Small intestine (tissue), 7 donors: ENCODE data around the gene MST1R. TPM values are rescaled to one million over a fixed set of nuclear protein-coding genes. Genes with fewer than 3 reads are reported as not detected.
A peak's percentile ranks its signal among the peaks of the same experiment; 100 is the strongest.

Experiments used
- DNase-seq, 2 donors: peaks; one replicate each; pipeline versions ENCODE4 v3.0.0 to v3.0.0-alpha.2; 2013
- FAIRE-seq: peaks from 2 replicates; lab custom pipeline; 2012; peaks lifted over from hg19 to GRCh38; lab: Jason Lieb, UNC
- H3K27ac ChIP-seq, 3 donors: one replicate each; pipeline ENCODE4 v1.5.1; 2013; ENCODE audit warnings: low read length in 2 of 3, mild to moderate bottlenecking in 2 of 3, control low read depth in 1 of 3, inconsistent platforms in 1 of 3, low read depth in 1 of 3, moderate library complexity in 1 of 3
- H3K27me3 ChIP-seq, 3 donors: one replicate each; pipeline ENCODE4 v1.6.1; 2013; ENCODE audit warnings: low read length in 3 of 3, inconsistent platforms in 1 of 3; ENCODE audit not compliant: control insufficient read depth in 3 of 3, insufficient read depth in 3 of 3
- H3K36me3 ChIP-seq, 3 donors: one replicate each; pipeline ENCODE4 v1.6.1; 2013; ENCODE audit warnings: low read length in 3 of 3, inconsistent platforms in 1 of 3, low read depth in 1 of 3, mild to moderate bottlenecking in 1 of 3, moderate library complexity in 1 of 3; ENCODE audit not compliant: control insufficient read depth in 3 of 3, insufficient read depth in 2 of 3
- H3K4me1 ChIP-seq, 3 donors: one replicate each; pipeline ENCODE4 v1.6.1; 2013; ENCODE audit warnings: low read length in 2 of 3, inconsistent platforms in 1 of 3, low read depth in 1 of 3, mild to moderate bottlenecking in 1 of 3, moderate library complexity in 1 of 3; ENCODE audit not compliant: control insufficient read depth in 3 of 3, insufficient read depth in 2 of 3
- H3K4me3 ChIP-seq, 3 donors: one replicate each; pipeline ENCODE4 v1.5.1; 2013; ENCODE audit warnings: low read length in 3 of 3, control low read depth in 1 of 3, inconsistent platforms in 1 of 3, low read depth in 1 of 3, mild to moderate bottlenecking in 1 of 3, moderate library complexity in 1 of 3
- H3K9me3 ChIP-seq, 2 donors: one replicate each; pipeline ENCODE4 v1.6.1; 2013; ENCODE audit warnings: low read depth in 1 of 2, low read length in 1 of 2; ENCODE audit not compliant: control insufficient read depth in 2 of 2, insufficient read depth in 1 of 2
- WGBS, 3 donors: extraction: QIAGEN DNeasy Blood & Tissue Kit; methylation state at CpG; one replicate each; pipeline ENCODE4 v1.1.7; 2013; 5-methylcytosine and 5-hydroxymethylcytosine counted together
- polyA plus RNA-seq, 4 donors: library from polyadenylated mRNA; stranded (reverse) in 3 of 4; unstranded in 1 of 4; fragments of 200-250 nt in 3 of 4; fragments of 120-200 nt in 1 of 4; gene quantifications; one replicate each; pipeline versions ENCODE4 v1.2.1 to v1.2.3, GENCODE V29; 2013
- donor health status: healthy with polysubstance abuse.
- donor health status: control.
- donor health status: control.
- donor health status: Bipolar disorder and iron deficiency.
- donor health status: healthy.

Gene MST1R
- polyA plus RNA-seq, 4 donors = 46.8 to 145 (median 84.5) TPM

GRCh38 chr3:49930922-49931321, 27.2 kb upstream of the MST1R start:
- FAIRE-seq (no peak), DNase-seq (peak; percentile 72 to 77)
- H3K36me3 ChIP-seq = peaks cover 0 to 6% (median 0%) of the 10 kb centered on the region in 3 donors
- peaks cover 0 to 49% (median 7%) of the 10 kb centered on the region in 3 donors for H3K4me1 ChIP-seq
- no peaks in the 10 kb centered on the region for H3K27me3 ChIP-seq
- 25 to 61% (median 36%) methylated on average over 1 of the region's 1 CpG for WGBS, 3 donors
- H3K9me3 ChIP-seq = no peaks in the 10 kb centered on the region
- H3K4me3 ChIP-seq = no peak overlapping the region
- peak overlapping the region; percentile 16 to 94 (median 93) for H3K27ac ChIP-seq

GRCh38 chr3:49930168-49930690, 26.6 kb upstream of the MST1R start:
- H3K27me3 ChIP-seq = no peaks in the 10 kb centered on the region
- peak overlapping the region; percentile 93 to 94 (median 93) for H3K27ac ChIP-seq

GRCh38 chr3:49929291-49930167, 25.9 kb upstream of the MST1R start, which contains the start of gene MON1A:
Gene MON1A, minus strand, starts transcription at chr3:49929811. Its CDS starts 16,465 bp downstream, at chr3:49913346.
- Histone ChIP-seq H3K4me3 (peak within 1 kb of the TSS; percentile 80 to 87 (median 83)), H3K9me3 (no peaks in the 10 kb centered on the region), H3K27ac (peak within 1 kb of the TSS; percentile 93 to 94 (median 93)), H3K27me3 (no peaks in the 10 kb centered on the region), H3K4me1 (peaks cover 0 to 60% (median 7%) of the 10 kb centered on the region in 3 donors), H3K36me3 (peaks cover 0 to 10% (median 0%) of the 10 kb centered on the region in 3 donors)
- no peak for FAIRE-seq
- WGBS, 3 donors = 0 to 2% (median 1%) methylated on average over 41 to 56 of the region's 56 CpGs
- peak; percentile 97 to 98 for DNase-seq

More at GRCh38 chr3:49930168-49930690, 26.6 kb upstream of the MST1R start:
- peaks cover 0 to 56% (median 7%) of the 10 kb centered on the region in 3 donors for H3K4me1 ChIP-seq
- WGBS, 3 donors = 17 to 44% (median 35%) methylated on average over 16 of the region's 16 CpGs
- FAIRE-seq (no peak), DNase-seq (no peak)
- no peaks in the 10 kb centered on the region for H3K9me3 ChIP-seq
- H3K36me3 ChIP-seq = peaks cover 0 to 6% (median 0%) of the 10 kb centered on the region in 3 donors
- peak overlapping the region; percentile 80 to 87 (median 83) for H3K4me3 ChIP-seq

- Histone ChIP-seq H3K9me3 (no peaks in the 10 kb centered on the region), H3K27ac (peak overlapping the region; percentile 53 to 90 (median 72))
Observed at GRCh38 chr3:49928481-49929017, 24.9 kb upstream of the MST1R start.

GRCh38 chr3:49927798-49928197, 24.1 kb upstream of the MST1R start:
- peaks cover 0 to 62% (median 7%) of the 10 kb centered on the region in 3 donors for H3K4me1 ChIP-seq
- H3K9me3 ChIP-seq = no peaks in the 10 kb centered on the region
- no peak for FAIRE-seq
- WGBS, 3 donors = 70 to 85% (median 77%) methylated on average over 5 of the region's 5 CpGs
- peak overlapping the region; percentile 72 to 90 (median 81) for H3K27ac ChIP-seq
- no peaks in the 10 kb centered on the region for H3K27me3 ChIP-seq
- no peak for DNase-seq
- H3K4me3 ChIP-seq = no peak overlapping the region
- H3K36me3 ChIP-seq = peaks cover 0 to 22% (median 0%) of the 10 kb centered on the region in 3 donors

More at GRCh38 chr3:49928481-49929017, 24.9 kb upstream of the MST1R start:
- Histone ChIP-seq H3K27me3 (no peaks in the 10 kb centered on the region), H3K4me1 (peaks cover 0 to 62% (median 7%) of the 10 kb centered on the region in 3 donors), H3K4me3 (peak overlapping the region in 2 of 3 donors; percentile 18 to 87), H3K36me3 (peaks cover 0 to 17% (median 0%) of the 10 kb centered on the region in 3 donors)
- FAIRE-seq (no peak), DNase-seq (peak; percentile 51 to 91)
- 14 to 66% (median 45%) methylated on average over 5 of the region's 5 CpGs for WGBS, 3 donors

- 19 to 69% (median 49%) methylated on average over 4 of the region's 4 CpGs for WGBS, 3 donors
- FAIRE-seq (no peak), DNase-seq (peak; percentile 84 to 93)
- peaks cover 0 to 55% (median 7%) of the 10 kb centered on the region in 3 donors for H3K4me1 ChIP-seq
- peak overlapping the region; percentile 80 to 82 (median 81) for H3K27ac ChIP-seq
- H3K36me3 ChIP-seq = peaks cover 0 to 31% (median 0%) of the 10 kb centered on the region in 3 donors
- no peaks in the 10 kb centered on the region for H3K27me3 ChIP-seq
- H3K9me3 ChIP-seq = no peaks in the 10 kb centered on the region
- H3K4me3 ChIP-seq = no peak overlapping the region
Observed at GRCh38 chr3:49926117-49926728, 22.6 kb upstream of the MST1R start.

GRCh38 chr3:49925485-49925884, 21.8 kb upstream of the MST1R start:
- peaks cover 0 to 35% (median 0%) of the 10 kb centered on the region in 3 donors for H3K36me3 ChIP-seq
- H3K4me1 ChIP-seq = peaks cover 0 to 48% (median 7%) of the 10 kb centered on the region in 3 donors
- H3K27me3 ChIP-seq = no peaks in the 10 kb centered on the region
- H3K4me3 ChIP-seq = no peak overlapping the region
- H3K27ac ChIP-seq = peak overlapping the region; percentile 80 to 82 (median 81)
- DNase-seq = no peak
- 43 to 80% (median 58%) methylated on average over 2 of the region's 2 CpGs for WGBS, 3 donors
- FAIRE-seq = no peak
- H3K9me3 ChIP-seq = no peaks in the 10 kb centered on the region
